ENCODE results near the gene ABCA4. TPM values are rescaled to one million over a fixed set of nuclear protein-coding genes. Genes with fewer than 3 reads are reported as not detected.

ABCA4 gene
- total and polyA plus RNA-seq, 8 donors: 0.08 to 1.2 (median 0.37) TPM; not detected in 5

DNA sequence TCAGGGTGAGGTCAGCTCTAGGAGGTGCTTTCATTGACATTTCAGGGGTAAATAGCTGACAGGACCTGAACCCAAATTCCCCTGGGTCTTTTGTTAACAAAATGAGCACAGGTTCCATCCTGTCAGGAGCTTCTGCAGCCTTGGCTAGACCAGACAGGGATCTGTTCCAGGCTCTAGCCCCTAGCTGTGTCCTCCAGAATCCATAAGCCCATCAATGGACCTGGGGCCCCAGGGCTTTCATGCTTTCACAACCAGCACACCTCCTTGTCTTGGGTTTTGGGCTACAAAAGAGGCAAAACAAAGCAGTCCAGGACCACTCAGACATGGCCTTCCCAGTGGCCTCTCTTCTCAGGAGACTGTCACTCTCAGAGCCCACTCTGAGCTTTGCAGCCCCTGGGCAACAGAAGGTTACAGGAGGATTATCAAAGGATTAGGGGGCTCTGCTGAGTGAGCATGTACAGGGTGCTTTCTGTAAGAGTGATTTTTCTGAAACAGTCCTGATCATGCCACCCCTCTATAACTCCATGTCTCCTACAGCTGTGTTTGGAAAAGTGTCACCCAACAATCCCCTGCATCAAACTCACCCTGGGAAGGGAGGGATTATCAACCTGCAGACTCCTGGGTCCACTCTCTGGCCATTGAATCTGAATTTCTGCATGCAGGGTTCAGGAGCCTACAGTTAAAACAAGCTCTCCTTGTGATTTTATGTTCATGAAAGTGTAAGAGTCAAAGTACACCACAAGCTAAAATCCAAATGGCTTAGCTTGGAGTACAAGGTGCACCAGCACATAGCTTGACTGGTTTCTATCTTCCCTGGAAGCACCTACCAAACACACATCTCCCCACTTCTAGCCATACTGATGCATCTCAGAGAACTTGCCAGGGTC is 144.0 kb downstream of the ABCA4 start:
- H3K4me3 ChIP-seq: no peak overlapping the region
- no peak overlapping the region for H3K27ac ChIP-seq
- no peaks in the 10 kb centered on the region for H3K27me3 ChIP-seq
- H3K4me1 ChIP-seq: peaks cover 7 to 19% (median 14%) of the 10 kb centered on the region in 4 donors
- TF ChIP-seq POLR2AphosphoS5 (IDR thresholded peaks at IDR 0.05) (no peak), EP300 (IDR thresholded peaks at IDR 0.05) (no peak), POLR2A (IDR thresholded peaks at IDR 0.05) (no peak)
- TF ChIP-seq, protein P1, sequence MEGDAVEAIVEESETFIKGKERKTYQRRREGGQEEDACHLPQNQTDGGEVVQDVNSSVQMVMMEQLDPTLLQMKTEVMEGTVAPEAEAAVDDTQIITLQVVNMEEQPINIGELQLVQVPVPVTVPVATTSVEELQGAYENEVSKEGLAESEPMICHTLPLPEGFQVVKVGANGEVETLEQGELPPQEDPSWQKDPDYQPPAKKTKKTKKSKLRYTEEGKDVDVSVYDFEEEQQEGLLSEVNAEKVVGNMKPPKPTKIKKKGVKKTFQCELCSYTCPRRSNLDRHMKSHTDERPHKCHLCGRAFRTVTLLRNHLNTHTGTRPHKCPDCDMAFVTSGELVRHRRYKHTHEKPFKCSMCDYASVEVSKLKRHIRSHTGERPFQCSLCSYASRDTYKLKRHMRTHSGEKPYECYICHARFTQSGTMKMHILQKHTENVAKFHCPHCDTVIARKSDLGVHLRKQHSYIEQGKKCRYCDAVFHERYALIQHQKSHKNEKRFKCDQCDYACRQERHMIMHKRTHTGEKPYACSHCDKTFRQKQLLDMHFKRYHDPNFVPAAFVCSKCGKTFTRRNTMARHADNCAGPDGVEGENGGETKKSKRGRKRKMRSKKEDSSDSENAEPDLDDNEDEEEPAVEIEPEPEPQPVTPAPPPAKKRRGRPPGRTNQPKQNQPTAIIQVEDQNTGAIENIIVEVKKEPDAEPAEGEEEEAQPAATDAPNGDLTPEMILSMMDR (IDR thresholded peaks at IDR 0.05): no peak
- no peak for DNase-seq
- H3K9me3 ChIP-seq: no peaks in the 10 kb centered on the region
- intact Hi-C loops (cut with DNase I; ENCODE audit: low total_unique reads): no loop called here
- H3K36me3 ChIP-seq: no peaks in the 10 kb centered on the region

DNA sequence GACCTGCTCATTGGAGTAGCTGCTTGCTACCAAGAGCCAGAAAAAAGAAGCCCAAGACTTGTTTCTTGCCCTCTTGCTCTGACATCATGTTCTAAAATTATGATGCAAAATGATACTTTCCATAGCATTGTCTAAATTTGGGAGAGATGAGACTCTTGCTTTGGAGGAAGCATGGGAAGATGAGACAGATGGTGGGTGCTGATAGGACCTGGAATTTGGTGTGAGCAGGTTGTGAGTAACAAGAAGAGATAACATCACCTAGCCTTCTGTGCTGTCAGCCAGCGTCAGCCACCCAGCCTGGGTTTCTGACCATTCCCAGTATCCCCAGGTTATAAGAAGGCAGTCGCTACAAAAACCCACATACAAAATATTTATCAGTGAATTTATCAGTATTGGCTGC is 144.7 kb downstream of the ABCA4 start:
- intact Hi-C loops (cut with DNase I; ENCODE audit: low total_unique reads): no loop called here
- TF ChIP-seq EP300 (IDR thresholded peaks at IDR 0.05): no peak
- no peak for TF ChIP-seq POLR2A (IDR thresholded peaks at IDR 0.05)
- TF ChIP-seq POLR2AphosphoS5 (IDR thresholded peaks at IDR 0.05): no peak
- TF ChIP-seq, protein P1 (IDR thresholded peaks at IDR 0.05): no peak
- DNase-seq: no peak
- H3K27ac ChIP-seq: no peak overlapping the region
- 49 to 61% (median 60%) methylated on average over 2 of the region's 2 CpGs for WGBS, 5 donors
- H3K36me3 ChIP-seq: no peaks in the 10 kb centered on the region
- H3K4me1 ChIP-seq: peaks cover 7 to 19% (median 14%) of the 10 kb centered on the region in 4 donors
- H3K9me3 ChIP-seq: no peaks in the 10 kb centered on the region
- H3K4me3 ChIP-seq: no peak overlapping the region
- H3K27me3 ChIP-seq: no peaks in the 10 kb centered on the region

DNA sequence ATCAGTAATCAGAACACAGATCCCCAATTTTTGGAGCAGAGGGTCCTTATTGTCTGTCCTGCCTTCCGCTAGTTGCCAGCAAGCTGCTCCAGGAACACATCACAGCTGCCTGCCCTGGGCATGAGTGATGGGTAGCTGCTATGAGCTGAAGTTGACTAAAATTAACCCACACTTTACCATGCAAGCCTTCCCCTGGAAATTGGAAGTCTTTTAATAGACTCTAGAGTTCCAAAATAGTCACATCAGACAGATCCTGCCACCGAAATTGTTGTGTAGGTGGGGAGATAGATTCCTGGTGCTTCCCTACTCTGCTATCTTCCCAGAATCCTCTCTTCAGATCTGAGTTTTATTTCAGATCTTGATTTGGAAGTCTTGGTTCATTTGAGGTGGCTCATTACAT is 148.6 kb downstream of the ABCA4 start:
- H3K4me3 ChIP-seq: no peak overlapping the region
- WGBS, 5 donors: 74 to 89% (median 84%) methylated on average over 2 of the region's 2 CpGs
- no peaks in the 10 kb centered on the region for H3K4me1 ChIP-seq
- H3K27ac ChIP-seq: no peak overlapping the region
- H3K36me3 ChIP-seq: no peaks in the 10 kb centered on the region
- intact Hi-C loops (cut with DNase I; ENCODE audit: low total_unique reads): no loop called here
- TF ChIP-seq POLR2A (IDR thresholded peaks at IDR 0.05): no peak
- TF ChIP-seq, protein P1 (IDR thresholded peaks at IDR 0.05): no peak
- no peak for TF ChIP-seq POLR2AphosphoS5 (IDR thresholded peaks at IDR 0.05)
- TF ChIP-seq EP300 (IDR thresholded peaks at IDR 0.05): no peak
- no peaks in the 10 kb centered on the region for H3K27me3 ChIP-seq
- no peak for DNase-seq
- no peaks in the 10 kb centered on the region for H3K9me3 ChIP-seq

DNA sequence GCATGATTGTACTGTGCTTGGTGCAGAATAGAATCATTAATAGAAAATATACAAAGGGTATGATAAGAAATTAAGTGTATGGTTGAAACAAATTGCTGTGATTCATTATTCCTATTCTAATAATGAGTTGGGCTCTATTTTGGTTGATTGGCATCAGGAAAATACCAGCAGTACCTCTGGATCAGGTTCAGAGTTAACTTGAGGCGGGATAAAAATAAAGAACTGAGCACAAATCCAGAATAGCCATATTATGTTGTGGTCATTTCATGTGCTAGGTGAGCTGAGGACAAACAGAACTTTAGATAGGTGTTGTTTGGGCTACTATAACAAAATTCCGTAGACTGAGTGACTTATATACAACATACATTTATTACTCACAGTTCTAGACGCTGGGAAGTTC is 151.1 kb downstream of the ABCA4 start:
- 79 to 93% (median 90%) methylated on average over 3 of the region's 3 CpGs for WGBS, 5 donors
- Histone ChIP-seq H3K4me3 (no peak overlapping the region), H3K27ac (no peak overlapping the region), H3K36me3 (no peaks in the 10 kb centered on the region), H3K9me3 (no peaks in the 10 kb centered on the region), H3K27me3 (no peaks in the 10 kb centered on the region), H3K4me1 (no peaks in the 10 kb centered on the region)
- intact Hi-C loops (cut with DNase I; ENCODE audit: low total_unique reads): no loop called here
- no peak for DNase-seq
- TF ChIP-seq, protein P1 (IDR thresholded peaks at IDR 0.05): no peak
- TF ChIP-seq POLR2A (IDR thresholded peaks at IDR 0.05): no peak
- no peak for TF ChIP-seq POLR2AphosphoS5 (IDR thresholded peaks at IDR 0.05)
- TF ChIP-seq EP300 (IDR thresholded peaks at IDR 0.05): no peak

All from stomach (tissue), 9 donors.